Endothelial cell of hepatic sinusoid (primary cell): ENCODE results near the gene KL.

Experiments
- in situ Hi-C: cut with HindIII; loops from 2 replicates; pipeline ENCODE4 v1.10.0; 2017; ENCODE audit warnings: low sequenced_read_pairs

The KL gene

DNA sequence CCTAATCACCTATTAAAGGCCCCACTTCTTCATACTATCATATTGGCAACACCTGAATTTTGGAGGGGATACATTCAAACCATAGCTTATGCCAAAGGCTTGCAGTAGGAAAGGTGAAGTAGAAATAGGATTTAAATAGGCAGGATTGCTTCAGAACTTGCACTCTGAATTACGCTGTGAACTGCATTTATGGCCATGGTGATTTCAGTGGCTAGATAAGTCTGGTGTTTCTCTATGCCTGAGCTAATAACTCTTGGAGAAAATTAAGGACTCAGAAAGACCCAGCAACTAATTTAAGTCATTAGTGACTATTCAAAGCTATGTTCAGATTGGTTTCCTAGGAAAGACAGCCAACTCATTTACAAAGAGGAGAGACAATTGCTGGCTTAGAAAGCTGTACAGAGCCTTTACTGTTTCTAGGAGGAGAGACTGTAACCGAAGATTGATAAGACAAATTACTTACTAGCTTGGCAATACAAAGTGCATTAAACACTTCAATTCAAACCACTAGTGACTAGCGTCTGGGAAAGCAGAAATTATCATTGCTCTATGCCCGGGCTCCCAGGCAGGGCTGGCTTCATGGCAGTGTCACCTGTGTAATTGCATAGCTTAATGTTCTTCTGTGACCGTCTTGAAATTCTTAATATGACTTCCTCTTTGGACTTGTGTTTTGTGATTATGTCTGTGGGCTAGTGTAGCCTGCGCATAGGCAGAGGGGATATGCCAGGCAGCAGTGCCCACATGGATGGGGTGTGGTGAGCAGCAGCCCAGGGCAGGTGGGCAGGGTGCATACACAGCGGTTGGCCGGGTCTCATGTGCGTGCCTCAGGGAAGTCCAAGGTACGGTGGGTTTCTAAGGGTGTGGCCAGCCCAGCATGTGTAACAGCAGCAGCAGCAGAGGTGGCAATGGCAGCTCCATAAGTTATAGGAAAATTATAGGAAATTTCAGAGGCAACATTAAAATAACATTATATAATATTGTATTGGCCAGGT, 60.1 kb downstream of the KL start:
- in situ Hi-C loops, result no loop called here

- in situ Hi-C loops, result no loop called here
Measured at GRCh38 chr13:33078263-33078662, 62.0 kb downstream of the KL start.

GRCh38 chr13:33079960-33080359, 63.7 kb downstream of the KL start:
- in situ Hi-C loops, result loop anchor here (5.0 kb wide), 1 partner anchor 47 kb away; no protein-coding TSS in a partner anchor

DNA sequence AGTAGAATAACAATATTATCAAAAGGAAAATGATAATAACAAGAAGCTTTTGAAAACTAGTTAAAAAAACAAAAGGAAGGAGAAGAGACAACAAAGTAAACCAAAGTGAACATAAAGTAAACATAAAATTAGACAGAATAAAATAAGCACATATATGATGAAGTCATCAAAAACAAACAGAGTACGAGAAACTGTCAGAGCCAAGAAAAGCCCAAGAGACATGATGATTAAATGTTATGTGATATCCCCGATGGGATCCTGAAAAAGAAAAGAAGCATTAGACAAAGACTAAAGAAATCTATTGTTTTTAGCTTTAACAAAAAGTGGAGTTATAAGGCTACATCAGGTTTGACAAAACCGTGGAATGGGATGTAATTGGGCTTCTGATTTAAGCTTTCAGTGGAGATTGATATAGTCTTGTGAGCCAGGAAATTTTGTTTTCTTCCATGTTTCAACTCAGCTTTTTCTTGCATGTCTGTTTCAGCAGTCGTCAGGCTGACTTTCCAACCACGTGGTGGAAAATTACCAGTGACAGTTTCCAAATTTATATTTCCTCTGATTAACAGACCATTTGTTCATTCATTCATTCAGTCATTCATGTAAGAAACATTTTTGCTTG, 64.9 kb downstream of the KL start:
- in situ Hi-C loops, result loop anchor here (5.0 kb wide), 1 partner anchor 46 kb away; no protein-coding TSS in a partner anchor

DNA sequence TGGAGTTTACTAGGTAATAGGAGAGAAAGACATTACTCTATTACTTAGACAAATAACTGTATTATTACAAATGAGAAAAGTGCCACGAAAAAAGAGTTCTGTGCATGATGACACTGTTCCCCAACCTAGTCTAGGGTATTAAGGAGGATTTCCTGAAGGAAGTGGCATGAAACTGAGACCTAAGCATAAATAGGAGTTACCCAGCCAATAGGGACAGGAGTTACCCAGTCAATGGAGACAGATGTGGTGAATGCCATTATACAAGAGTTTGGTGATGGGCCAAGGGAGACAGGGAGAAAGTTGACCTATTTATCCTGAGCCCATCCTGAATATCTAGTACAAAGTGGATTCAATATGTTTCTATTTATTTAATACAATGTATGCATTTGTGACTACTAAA, 65.4 kb downstream of the KL start:
- in situ Hi-C loops, result loop anchor here (5.0 kb wide), 1 partner anchor 46 kb away; no protein-coding TSS in a partner anchor

GRCh38 chr13:33083054-33083453, 66.8 kb downstream of the KL start:
- in situ Hi-C loops, result loop anchor here (5.0 kb wide), 1 partner anchor 44 kb away; no protein-coding TSS in a partner anchor

- in situ Hi-C loops, result no loop called here
Measured at GRCh38 chr13:33087091-33087490, 70.9 kb downstream of the KL start.

GRCh38 chr13:33087790-33088189, 71.6 kb downstream of the KL start:
- in situ Hi-C loops, result no loop called here

GRCh38 chr13:33089311-33089710, 73.1 kb downstream of the KL start:
- in situ Hi-C loops, result no loop called here

DNA sequence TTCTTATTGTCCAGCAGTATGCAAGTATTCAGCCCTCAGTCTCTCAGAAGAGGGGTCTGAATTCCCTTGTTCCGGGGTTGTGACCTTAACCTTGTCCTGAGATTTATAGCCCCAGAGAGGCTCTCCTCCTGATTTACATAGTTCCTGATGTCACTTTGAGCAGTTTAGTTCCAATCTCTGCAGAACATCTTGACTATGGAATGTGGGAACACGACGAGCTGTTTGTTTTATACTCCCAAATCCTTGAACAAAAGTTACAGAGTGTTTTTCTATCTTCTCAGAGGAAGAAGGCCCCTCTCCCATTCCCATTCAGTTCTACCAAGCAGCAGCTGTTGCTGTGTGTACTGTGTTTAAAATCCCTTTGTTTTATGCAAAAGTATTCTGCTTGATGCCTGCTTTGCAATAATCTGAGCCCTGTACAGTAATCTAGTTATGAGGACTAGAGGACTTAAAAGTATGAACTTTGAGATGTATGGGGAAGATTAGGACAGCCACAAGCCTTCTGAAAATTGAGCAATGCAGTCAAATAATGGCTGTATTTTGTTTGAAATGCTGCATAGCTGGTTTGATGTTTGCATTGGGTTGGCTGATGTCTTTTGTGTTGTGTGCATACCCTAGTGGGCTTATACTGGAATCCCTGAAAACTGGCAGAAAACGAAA, 74.7 kb downstream of the KL start:
- in situ Hi-C loops, result no loop called here

GRCh38 chr13:33091415-33091774, 75.2 kb downstream of the KL start:
- in situ Hi-C loops, result no loop called here

- in situ Hi-C loops, result no loop called here
Measured at GRCh38 chr13:33092073-33092987, 76.1 kb downstream of the KL start.

DNA sequence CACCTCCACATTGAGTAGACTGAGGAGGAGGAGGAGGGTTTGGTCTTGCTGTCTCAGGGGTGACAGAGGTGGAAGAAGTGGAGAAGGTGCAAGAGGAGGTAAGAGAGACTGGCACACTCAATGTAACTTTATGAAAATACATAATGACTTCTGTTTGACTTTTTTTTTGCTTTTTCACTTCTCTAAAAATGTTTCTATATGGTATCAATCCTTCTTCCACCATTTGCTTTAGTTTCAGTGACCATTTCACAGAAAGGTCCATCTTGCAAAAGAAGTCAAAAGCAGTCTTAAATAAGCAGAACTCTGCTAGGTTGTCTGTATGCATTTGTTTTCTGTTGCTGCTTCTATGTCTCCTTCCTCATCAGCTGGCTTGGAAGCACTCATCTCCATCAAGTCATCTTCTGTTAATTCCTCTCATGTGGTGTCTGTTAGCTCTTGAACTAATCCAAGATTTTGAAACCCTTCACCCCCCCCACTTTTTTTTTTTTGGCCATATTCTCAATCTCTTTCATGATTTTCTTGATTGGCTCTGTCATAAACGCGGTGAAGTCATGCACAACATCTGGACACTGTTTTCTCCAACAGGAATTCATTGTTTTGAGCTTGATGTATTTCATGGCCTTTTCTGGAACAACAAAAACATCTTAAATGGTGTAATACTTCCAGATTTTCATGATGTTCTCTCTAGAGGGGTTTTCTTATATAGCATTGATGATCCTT, 80.8 kb downstream of the KL start:
- in situ Hi-C loops, result no loop called here

GRCh38 chr13:33099860-33100259, 83.6 kb downstream of the KL start:
- in situ Hi-C loops, result no loop called here

DNA sequence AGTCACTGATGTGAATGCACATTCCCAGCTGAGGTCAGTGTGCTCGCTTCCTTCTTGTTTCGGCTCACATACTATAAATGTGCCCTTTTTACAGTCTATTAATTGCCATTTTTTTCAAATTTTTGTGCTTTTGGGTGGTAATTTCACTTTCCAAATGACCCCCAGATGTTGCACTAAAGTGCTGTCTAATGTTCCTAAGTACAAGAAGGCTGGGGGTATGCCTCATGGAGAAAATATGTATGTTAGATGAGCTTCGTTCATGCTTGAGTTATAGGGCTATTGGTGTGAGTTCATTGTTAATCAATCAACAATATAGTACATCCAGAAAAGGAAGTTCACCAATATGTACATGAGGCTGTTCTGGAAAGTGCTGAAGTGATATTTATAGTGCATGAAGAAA, 84.7 kb downstream of the KL start:
- in situ Hi-C loops, result no loop called here

GRCh38 chr13:33101835-33102234, 85.6 kb downstream of the KL start:
- in situ Hi-C loops, result no loop called here

- in situ Hi-C loops, result no loop called here
Measured at GRCh38 chr13:33103457-33103856, 87.2 kb downstream of the KL start.

- in situ Hi-C loops, result no loop called here
Measured at GRCh38 chr13:33105387-33106005, 89.3 kb downstream of the KL start.

GRCh38 chr13:33106656-33107360, 90.6 kb downstream of the KL start:
- in situ Hi-C loops, result no loop called here
